ENCODE measurements around the gene PIP5K1B.
"Not testable (repeated sequence)": the region's sequence is repeated elsewhere in the genome, so short reads cannot be mapped to it uniquely, and the experiment has no call there.

The PIP5K1B gene

GRCh38 chr9:68704814-68705530 lies at the start of gene PIP5K1B:
Gene PIP5K1B, plus strand, starts transcription at chr9:68705240. Its CDS starts 117,375 bp downstream, at chr9:68822615.
- DNase-seq: peak in 40 of 56 donors; percentile 9 to 75 (median 42)

- DNase-seq: no peak
Measured at GRCh38 chr9:68664036-68664435, 41.0 kb upstream of the PIP5K1B start.

- no peak for DNase-seq
Measured at GRCh38 chr9:68668127-68668526, 36.9 kb upstream of the PIP5K1B start.

GRCh38 chr9:68669218-68669617 lies 35.8 kb upstream of the PIP5K1B start:
- no peak for DNase-seq

- no peak for DNase-seq
Measured at GRCh38 chr9:68672215-68672614, 32.8 kb upstream of the PIP5K1B start.

GRCh38 chr9:68672625-68673024 lies 32.4 kb upstream of the PIP5K1B start:
- DNase-seq: no peak

GRCh38 chr9:68678430-68678829 lies 26.6 kb upstream of the PIP5K1B start:
- DNase-seq: no peak

GRCh38 chr9:68683433-68683832 lies 21.6 kb upstream of the PIP5K1B start:
- no peak for DNase-seq

GRCh38 chr9:68685213-68685612 lies 19.8 kb upstream of the PIP5K1B start:
- no peak for DNase-seq

- no peak for DNase-seq
Measured at GRCh38 chr9:68685770-68686169, 19.3 kb upstream of the PIP5K1B start.

- peak in 2 of 56 donors; percentile 6 to 8 for DNase-seq
Measured at GRCh38 chr9:68690088-68690487, 15.0 kb upstream of the PIP5K1B start.

- DNase-seq: no peak
Measured at GRCh38 chr9:68692519-68692918, 12.5 kb upstream of the PIP5K1B start.

- DNase-seq: no peak
Measured at GRCh38 chr9:68694125-68694524, 10.9 kb upstream of the PIP5K1B start.

- DNase-seq: no peak
Measured at GRCh38 chr9:68697851-68698250, 7.2 kb upstream of the PIP5K1B start.

GRCh38 chr9:68698943-68699509 lies 6.0 kb upstream of the PIP5K1B start:
- no peak for DNase-seq

- not testable (repeated sequence) for DNase-seq
Measured at GRCh38 chr9:68699625-68700024, 5.4 kb upstream of the PIP5K1B start.

- DNase-seq: no peak
Measured at GRCh38 chr9:68702493-68702892, 2.5 kb upstream of the PIP5K1B start.

- no peak for DNase-seq
Measured at GRCh38 chr9:68703672-68704071, 1.4 kb upstream of the PIP5K1B start.

- peak in 4 of 56 donors; percentile 15 to 38 (median 28) for DNase-seq
Measured at GRCh38 chr9:68704498-68704813, 584 bp upstream of the PIP5K1B start.

- DNase-seq: peak in 16 of 56 donors; percentile 7 to 45 (median 22)
Measured at GRCh38 chr9:68705531-68706362, 707 bp downstream of the PIP5K1B start.

- DNase-seq: peak in 1 of 56 donors; percentile 3
Measured at GRCh38 chr9:68706363-68707201, 1.5 kb downstream of the PIP5K1B start.

All from amygdala (tissue), 56 donors.